SJCRH30 (cell line): ENCODE measurements around the gene SKAP2. TPM values are rescaled to one million over a fixed set of nuclear protein-coding genes. Genes with fewer than 3 reads are reported as not detected.
A peak's percentile ranks its signal among the peaks of the same experiment; 100 is the strongest.
"Not testable (repeated sequence)": the region's sequence is repeated elsewhere in the genome, so short reads cannot be mapped to it uniquely, and the experiment has no call there.

Experiments
- DNase-seq, 2 experiments: peaks; one replicate each; pipeline ENCODE4 v3.0.0-alpha.2; 2015 to 2020
- H3K27ac ChIP-seq: fragments of 250-450 bp; sonication (Bioruptor Pico); 2 replicates; pipeline ENCODE4 v1.5.1; 2020; ENCODE audit warnings: mild to moderate bottlenecking, moderate library complexity
- H3K27me3 ChIP-seq: fragments of 250-450 bp; sonication (Bioruptor Pico); 2 replicates; pipeline ENCODE4 v1.5.1; 2020; ENCODE audit warnings: mild to moderate bottlenecking, moderate library complexity
- H3K36me3 ChIP-seq: fragments of 250-450 bp; sonication (Bioruptor Pico); 2 replicates; pipeline ENCODE4 v1.5.1; 2020; ENCODE audit warnings: mild to moderate bottlenecking, moderate library complexity
- H3K4me1 ChIP-seq: fragments of 250-450 bp; sonication (Bioruptor Pico); 2 replicates; pipeline ENCODE4 v1.5.1; 2020; ENCODE audit warnings: mild to moderate bottlenecking, moderate library complexity
- H3K4me3 ChIP-seq: fragments of 250-450 bp; sonication (Bioruptor Pico); 2 replicates; pipeline ENCODE4 v1.5.1; 2020; ENCODE audit warnings: mild to moderate bottlenecking, moderate library complexity
- H3K9me3 ChIP-seq: fragments of 250-450 bp; sonication (Bioruptor Pico); replicated peaks from 2 replicates; pipeline ENCODE4 v1.5.1; 2020; ENCODE audit warnings: mild to moderate bottlenecking, moderate library complexity
- total RNA-seq: library from RNA; depleted of rRNA; stranded (reverse); fragments of >200 nt; shearing (Covaris generic); gene quantifications from 2 replicates; pipeline ENCODE4 v1.2.3, GENCODE V29; 2014

SKAP2 gene
- total RNA-seq, 1 experiment from 2014 or later: 16.9 TPM

- H3K9me3 ChIP-seq: no peaks in the 10 kb centered on the region
- peaks cover 4% of the 10 kb centered on the region for H3K36me3 ChIP-seq
- H3K4me3 ChIP-seq: no peak overlapping the region
- peak in 1 of 2 experiments; percentile 14 for DNase-seq
- no peak overlapping the region for H3K27ac ChIP-seq
- H3K27me3 ChIP-seq: no peaks in the 10 kb centered on the region
- H3K4me1 ChIP-seq: no peaks in the 10 kb centered on the region
Measured at GRCh38 chr7:26843705-26844104, 20.7 kb downstream of the SKAP2 start.

GRCh38 chr7:26842897-26843296 is 21.5 kb downstream of the SKAP2 start:
- H3K9me3 ChIP-seq: no peaks in the 10 kb centered on the region
- no peak overlapping the region for H3K27ac ChIP-seq
- H3K4me1 ChIP-seq: no peaks in the 10 kb centered on the region
- DNase-seq: no peak
- H3K4me3 ChIP-seq: no peak overlapping the region
- H3K36me3 ChIP-seq: peaks cover 3% of the 10 kb centered on the region
- H3K27me3 ChIP-seq: no peaks in the 10 kb centered on the region

GRCh38 chr7:26841003-26841739 is 23.2 kb downstream of the SKAP2 start:
- DNase-seq: no peak
- Histone ChIP-seq H3K4me3 (no peak overlapping the region), H3K27me3 (no peaks in the 10 kb centered on the region), H3K4me1 (no peaks in the 10 kb centered on the region), H3K36me3 (no peaks in the 10 kb centered on the region), H3K27ac (no peak overlapping the region), H3K9me3 (no peaks in the 10 kb centered on the region)

GRCh38 chr7:26836793-26837192 is 27.6 kb downstream of the SKAP2 start:
- H3K9me3 ChIP-seq, H3K36me3 ChIP-seq, DNase-seq, H3K27ac ChIP-seq, H3K4me3 ChIP-seq, H3K4me1 ChIP-seq, H3K27me3 ChIP-seq: not testable (repeated sequence)

- DNase-seq: no peak
- no peaks in the 10 kb centered on the region for H3K27me3 ChIP-seq
- no peaks in the 10 kb centered on the region for H3K9me3 ChIP-seq
- no peaks in the 10 kb centered on the region for H3K36me3 ChIP-seq
- H3K27ac ChIP-seq: no peak overlapping the region
- H3K4me1 ChIP-seq: no peaks in the 10 kb centered on the region
- no peak overlapping the region for H3K4me3 ChIP-seq
Measured at GRCh38 chr7:26815426-26815825, 49.0 kb downstream of the SKAP2 start.

- Histone ChIP-seq H3K27me3 (no peaks in the 10 kb centered on the region), H3K27ac (no peak overlapping the region), H3K36me3 (no peaks in the 10 kb centered on the region), H3K4me3 (no peak overlapping the region), H3K9me3 (no peaks in the 10 kb centered on the region), H3K4me1 (no peaks in the 10 kb centered on the region)
- DNase-seq: no peak
Measured at GRCh38 chr7:26813432-26813831, 51.0 kb downstream of the SKAP2 start.

- Histone ChIP-seq H3K36me3 (no peaks in the 10 kb centered on the region), H3K4me1 (no peaks in the 10 kb centered on the region), H3K27ac (no peak overlapping the region), H3K9me3 (no peaks in the 10 kb centered on the region), H3K4me3 (no peak overlapping the region), H3K27me3 (no peaks in the 10 kb centered on the region)
- no peak for DNase-seq
Measured at GRCh38 chr7:26794541-26794940, 69.8 kb downstream of the SKAP2 start.

GRCh38 chr7:26792576-26792975 is 71.8 kb downstream of the SKAP2 start:
- no peaks in the 10 kb centered on the region for H3K9me3 ChIP-seq
- no peak for DNase-seq
- H3K27me3 ChIP-seq: no peaks in the 10 kb centered on the region
- no peaks in the 10 kb centered on the region for H3K36me3 ChIP-seq
- no peak overlapping the region for H3K27ac ChIP-seq
- no peak overlapping the region for H3K4me3 ChIP-seq
- H3K4me1 ChIP-seq: peaks cover 5% of the 10 kb centered on the region

GRCh38 chr7:26792006-26792405 is 72.4 kb downstream of the SKAP2 start:
- Histone ChIP-seq H3K27me3 (no peaks in the 10 kb centered on the region), H3K27ac (no peak overlapping the region), H3K4me1 (peaks cover 5% of the 10 kb centered on the region), H3K36me3 (no peaks in the 10 kb centered on the region), H3K4me3 (no peak overlapping the region), H3K9me3 (no peaks in the 10 kb centered on the region)
- no peak for DNase-seq

GRCh38 chr7:26789481-26790184 is 74.8 kb downstream of the SKAP2 start:
- Histone ChIP-seq H3K27me3 (no peaks in the 10 kb centered on the region), H3K9me3 (no peaks in the 10 kb centered on the region), H3K27ac (no peak overlapping the region), H3K4me1 (peaks cover 5% of the 10 kb centered on the region), H3K36me3 (no peaks in the 10 kb centered on the region), H3K4me3 (no peak overlapping the region)
- no peak for DNase-seq

GRCh38 chr7:26787701-26788100 is 76.7 kb downstream of the SKAP2 start:
- peaks cover 5% of the 10 kb centered on the region for H3K4me1 ChIP-seq
- no peaks in the 10 kb centered on the region for H3K36me3 ChIP-seq
- peak; percentile 32 to 57 for DNase-seq
- no peak overlapping the region for H3K4me3 ChIP-seq
- no peak overlapping the region for H3K27ac ChIP-seq
- no peaks in the 10 kb centered on the region for H3K27me3 ChIP-seq
- H3K9me3 ChIP-seq: no peaks in the 10 kb centered on the region

GRCh38 chr7:26784118-26784517 is 80.3 kb downstream of the SKAP2 start:
- peaks cover 5% of the 10 kb centered on the region for H3K4me1 ChIP-seq
- H3K27ac ChIP-seq: no peak overlapping the region
- no peak overlapping the region for H3K4me3 ChIP-seq
- no peaks in the 10 kb centered on the region for H3K36me3 ChIP-seq
- DNase-seq: no peak
- H3K27me3 ChIP-seq: no peaks in the 10 kb centered on the region
- H3K9me3 ChIP-seq: no peaks in the 10 kb centered on the region

- Histone ChIP-seq H3K9me3 (no peaks in the 10 kb centered on the region), H3K4me3 (no peak overlapping the region), H3K27ac (no peak overlapping the region), H3K36me3 (no peaks in the 10 kb centered on the region), H3K27me3 (no peaks in the 10 kb centered on the region), H3K4me1 (no peaks in the 10 kb centered on the region)
- DNase-seq: no peak
Measured at GRCh38 chr7:26782501-26782900, 81.9 kb downstream of the SKAP2 start.

- Histone ChIP-seq H3K27me3 (no peaks in the 10 kb centered on the region), H3K9me3 (no peaks in the 10 kb centered on the region), H3K27ac (no peak overlapping the region), H3K36me3 (no peaks in the 10 kb centered on the region), H3K4me3 (no peak overlapping the region), H3K4me1 (no peaks in the 10 kb centered on the region)
- DNase-seq: no peak
Measured at GRCh38 chr7:26779978-26780595, 84.3 kb downstream of the SKAP2 start.

- no peaks in the 10 kb centered on the region for H3K9me3 ChIP-seq
- DNase-seq: no peak
- H3K4me1 ChIP-seq: no peaks in the 10 kb centered on the region
- no peak overlapping the region for H3K27ac ChIP-seq
- H3K4me3 ChIP-seq: no peak overlapping the region
- H3K36me3 ChIP-seq: no peaks in the 10 kb centered on the region
- no peaks in the 10 kb centered on the region for H3K27me3 ChIP-seq
Measured at GRCh38 chr7:26777385-26777784, 87.0 kb downstream of the SKAP2 start.
